Neutrophil (primary cell): ENCODE results near the gene FCN3.

ENCODE experiments used
- H3K27ac ChIP-seq: fragments of 200-600 bp; sonication (generic); 2 replicates; pipeline ENCODE4 v1.5.1; 2016; ENCODE audit warnings: mild to moderate bottlenecking, moderate library complexity
- H3K27me3 ChIP-seq: fragments of 200-600 bp; sonication (generic); 2 replicates; pipeline ENCODE4 v1.6.0; 2016; ENCODE audit warnings: mild to moderate bottlenecking
- H3K36me3 ChIP-seq: fragments of 200-600 bp; sonication (generic); 2 replicates; pipeline ENCODE4 v1.5.1; 2017
- H3K4me1 ChIP-seq, 2 experiments: fragments of 200-600 bp in 1 of 2; sonication (generic) in 1 of 2; 1 replicate in 1 of 2; 2 replicates in 1 of 2; pipeline versions ENCODE4 v1.5.1 to v1.6.1; 2013 to 2016; ENCODE audit warnings: low read depth in 1 of 2, low read length in 1 of 2, mild to moderate bottlenecking in 1 of 2, moderate library complexity in 1 of 2; ENCODE audit not compliant: control insufficient read depth in 1 of 2, insufficient read depth in 1 of 2
- H3K4me3 ChIP-seq, 2 experiments: fragments of 200-600 bp in 1 of 2; sonication (generic) in 1 of 2; 1 replicate in 1 of 2; 2 replicates in 1 of 2; pipeline ENCODE4 v1.5.1; 2013 to 2016; ENCODE audit warnings: low read depth in 1 of 2, low read length in 1 of 2, mild to moderate bottlenecking in 1 of 2, moderate library complexity in 1 of 2
- H3K9me3 ChIP-seq: fragments of 200-600 bp; sonication (generic); 2 replicates; pipeline ENCODE4 v1.5.1; 2016
- CTCF ChIP-seq: fragments of 200-600 bp; sonication (generic); IDR thresholded peaks from 2 replicates; pipeline ENCODE4 v1.5.1; 2016; ENCODE audit warnings: antibody characterized with exemption

FCN3 gene

GRCh38 chr1:27364696-27365371 lies 9.8 kb downstream of the FCN3 start:
- no peaks in the 10 kb centered on the region for H3K36me3 ChIP-seq
- H3K27ac ChIP-seq = peak overlapping the region; percentile 27
- H3K27me3 ChIP-seq = peaks cover 54% of the 10 kb centered on the region
- no peak for TF ChIP-seq CTCF
- H3K9me3 ChIP-seq = no peaks in the 10 kb centered on the region
- peaks cover 58 to 64% of the 10 kb centered on the region in 2 experiments for H3K4me1 ChIP-seq
- H3K4me3 ChIP-seq = peak overlapping the region; percentile 63 to 76

GRCh38 chr1:27363766-27364695 lies 10.6 kb downstream of the FCN3 start:
- Histone ChIP-seq H3K4me3 (no peak overlapping the region), H3K27me3 (peaks cover 62% of the 10 kb centered on the region), H3K36me3 (no peaks in the 10 kb centered on the region), H3K27ac (no peak overlapping the region), H3K9me3 (no peaks in the 10 kb centered on the region), H3K4me1 (peaks cover 52 to 59% of the 10 kb centered on the region in 2 experiments)
- no peak for TF ChIP-seq CTCF

GRCh38 chr1:27361553-27361952 lies 13.1 kb downstream of the FCN3 start:
- Histone ChIP-seq H3K36me3 (no peaks in the 10 kb centered on the region), H3K9me3 (no peaks in the 10 kb centered on the region), H3K4me1 (peaks cover 40 to 50% of the 10 kb centered on the region in 2 experiments), H3K4me3 (no peak overlapping the region), H3K27ac (no peak overlapping the region), H3K27me3 (peaks cover 53% of the 10 kb centered on the region)
- TF ChIP-seq CTCF = no peak

GRCh38 chr1:27361044-27361402 lies 13.6 kb downstream of the FCN3 start:
- H3K36me3 ChIP-seq = no peaks in the 10 kb centered on the region
- H3K4me3 ChIP-seq = peak overlapping the region; percentile 64 to 68
- H3K9me3 ChIP-seq = no peaks in the 10 kb centered on the region
- H3K27ac ChIP-seq = no peak overlapping the region
- H3K4me1 ChIP-seq = peaks cover 39 to 52% of the 10 kb centered on the region in 2 experiments
- H3K27me3 ChIP-seq = peaks cover 48% of the 10 kb centered on the region
- TF ChIP-seq CTCF = no peak

- Histone ChIP-seq H3K9me3 (no peaks in the 10 kb centered on the region), H3K27ac (no peak overlapping the region), H3K36me3 (peaks cover 2% of the 10 kb centered on the region), H3K27me3 (peaks cover 42% of the 10 kb centered on the region), H3K4me3 (peak overlapping the region; percentile 64 to 68), H3K4me1 (peaks cover 35 to 49% of the 10 kb centered on the region in 2 experiments)
- TF ChIP-seq CTCF = no peak
These were observed 14.2 kb downstream of the FCN3 start for GRCh38 chr1:27360159-27361043.
